Raji (cell line): Measurements from ENCODE around the gene SBF1.

Experiments
- POLR2A ChIP-seq: IDR thresholded peaks from 2 replicates; pipeline ENCODE4 v1.6.1; 2011; ENCODE audit warnings: low read depth, low read length, control low read depth; ENCODE audit not compliant: insufficient read depth

Gene SBF1

DNA sequence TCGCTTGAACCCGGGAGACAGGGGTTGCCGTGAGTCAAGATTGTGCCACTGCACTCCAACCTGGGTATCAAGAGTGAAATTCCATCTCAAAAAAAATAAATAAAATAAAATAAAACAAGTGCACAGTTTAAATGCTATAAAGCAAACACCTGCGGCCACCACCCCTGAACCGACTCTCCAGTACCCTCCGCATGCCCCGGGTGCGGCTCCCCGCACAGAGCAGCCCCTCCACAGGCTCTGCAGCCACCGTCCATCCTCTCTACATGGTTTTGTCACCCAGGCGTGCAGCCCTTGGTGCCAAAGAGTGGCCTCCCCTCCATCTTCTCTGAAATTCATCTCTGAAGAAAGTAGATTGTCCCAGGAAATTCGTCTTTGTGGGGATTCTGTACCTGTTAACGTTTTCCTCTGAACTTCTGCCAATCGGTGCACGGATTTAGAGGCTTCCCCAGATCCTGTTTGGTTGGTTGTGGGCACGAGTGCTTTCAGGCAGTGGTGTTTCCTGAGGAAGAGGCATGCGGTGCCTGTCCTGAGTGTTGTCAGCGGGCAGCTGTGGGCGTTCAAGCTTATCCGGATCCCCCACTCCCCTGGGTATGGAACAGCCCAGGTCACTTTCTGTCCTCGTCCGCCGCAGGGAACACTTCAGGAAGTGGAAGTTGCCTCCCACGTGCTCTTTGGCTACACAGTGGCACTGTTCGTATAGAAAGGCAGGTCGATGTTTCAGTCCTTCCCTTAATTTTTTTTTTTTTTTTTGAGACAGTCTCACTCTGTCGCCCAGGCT, 15.9 kb upstream of the SBF1 start:
- TF ChIP-seq POLR2A, result no peak

DNA sequence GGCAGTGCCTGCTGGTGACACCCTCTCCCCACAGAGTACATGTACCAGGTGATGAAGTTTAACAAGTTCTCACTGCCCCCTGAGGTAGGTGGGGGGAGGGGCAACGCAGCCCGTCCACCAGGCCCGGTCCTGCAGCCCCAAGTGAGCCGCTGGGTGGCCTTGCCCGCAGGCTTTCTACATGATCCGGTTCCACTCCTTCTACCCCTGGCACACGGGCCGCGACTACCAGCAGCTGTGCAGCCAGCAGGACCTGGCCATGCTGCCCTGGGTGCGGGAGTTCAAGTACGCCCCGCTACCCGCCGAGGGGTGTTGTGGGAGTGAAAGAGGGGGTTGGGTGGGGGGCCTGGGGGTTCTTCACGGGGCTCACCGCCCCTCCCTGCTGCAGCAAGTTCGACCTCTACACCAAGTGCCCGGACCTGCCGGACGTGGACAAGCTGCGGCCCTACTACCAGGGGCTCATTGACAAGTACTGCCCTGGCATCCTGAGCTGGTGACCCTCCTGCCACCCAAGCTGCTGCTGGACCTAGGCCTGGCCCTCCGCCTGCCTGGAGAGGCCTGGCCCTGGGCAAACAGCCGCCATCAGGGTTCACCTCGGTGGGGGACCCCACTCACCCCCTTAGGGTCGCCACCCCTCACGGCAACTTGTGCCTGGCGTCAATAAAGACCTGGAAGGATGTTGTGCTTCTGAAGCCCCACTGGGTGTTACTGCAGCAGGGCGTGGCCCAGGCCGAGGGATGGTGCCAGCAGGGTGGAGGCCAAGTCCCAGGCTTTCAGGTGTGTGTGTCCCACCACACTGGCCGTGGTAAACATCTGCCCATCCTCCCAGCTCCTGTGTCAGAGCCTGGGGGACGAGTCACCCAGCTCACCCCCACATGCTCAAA, 14.8 kb upstream of the SBF1 start:
- TF ChIP-seq POLR2A, result no peak

DNA sequence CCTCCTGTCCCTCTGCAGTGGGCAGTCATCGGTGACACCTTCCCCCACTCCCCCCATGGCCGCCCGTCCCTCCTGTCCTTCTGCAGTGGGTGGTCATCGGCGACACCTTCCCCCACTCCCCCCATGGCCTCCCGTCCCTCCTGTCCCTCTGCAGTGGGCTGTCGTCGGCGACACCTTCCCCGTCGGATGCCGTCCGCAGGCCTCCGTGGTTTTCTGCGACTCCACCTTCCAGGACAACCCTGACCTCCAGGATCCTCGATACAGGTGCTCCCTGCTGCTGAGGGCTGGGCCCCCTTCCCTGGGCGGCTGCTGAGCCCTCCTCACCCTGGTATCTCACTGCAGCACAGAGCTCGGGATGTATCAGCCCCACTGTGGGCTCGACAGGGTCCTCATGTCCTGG, 14.1 kb upstream of the SBF1 start:
- no peak for TF ChIP-seq POLR2A

DNA sequence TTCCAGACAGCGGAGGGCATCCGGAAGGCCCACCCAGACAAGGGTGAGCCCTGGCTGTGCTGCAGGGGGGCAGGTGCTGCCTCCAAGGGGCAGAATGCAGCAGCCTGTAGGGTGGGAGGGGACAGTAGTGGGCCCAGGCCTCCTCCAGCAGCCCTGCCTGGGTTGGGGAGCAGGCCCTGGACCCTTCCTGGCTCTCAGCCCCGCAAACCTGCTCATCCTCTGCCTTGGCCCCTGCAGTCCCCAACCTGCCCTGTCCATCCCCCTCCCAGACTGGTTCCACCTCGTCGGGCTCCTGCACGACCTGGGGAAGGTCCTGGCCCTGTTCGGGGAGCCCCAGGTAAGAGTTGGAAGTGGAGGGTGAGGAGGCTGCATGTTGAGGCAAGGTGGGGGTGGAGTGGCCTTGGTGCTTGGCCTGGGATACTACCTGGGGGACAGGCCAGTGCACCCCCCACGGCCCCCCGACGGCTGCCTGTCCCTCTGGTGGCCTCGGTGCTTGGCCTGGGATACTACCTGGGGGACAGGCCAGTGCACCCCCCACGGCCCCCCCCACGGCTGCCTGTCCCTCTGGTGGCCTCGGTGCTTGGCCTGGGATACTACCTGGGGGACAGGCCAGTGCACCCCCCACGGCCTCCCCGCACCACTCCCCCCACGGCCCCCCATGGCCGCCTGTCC, 13.3 kb upstream of the SBF1 start:
- TF ChIP-seq POLR2A, result no peak

DNA sequence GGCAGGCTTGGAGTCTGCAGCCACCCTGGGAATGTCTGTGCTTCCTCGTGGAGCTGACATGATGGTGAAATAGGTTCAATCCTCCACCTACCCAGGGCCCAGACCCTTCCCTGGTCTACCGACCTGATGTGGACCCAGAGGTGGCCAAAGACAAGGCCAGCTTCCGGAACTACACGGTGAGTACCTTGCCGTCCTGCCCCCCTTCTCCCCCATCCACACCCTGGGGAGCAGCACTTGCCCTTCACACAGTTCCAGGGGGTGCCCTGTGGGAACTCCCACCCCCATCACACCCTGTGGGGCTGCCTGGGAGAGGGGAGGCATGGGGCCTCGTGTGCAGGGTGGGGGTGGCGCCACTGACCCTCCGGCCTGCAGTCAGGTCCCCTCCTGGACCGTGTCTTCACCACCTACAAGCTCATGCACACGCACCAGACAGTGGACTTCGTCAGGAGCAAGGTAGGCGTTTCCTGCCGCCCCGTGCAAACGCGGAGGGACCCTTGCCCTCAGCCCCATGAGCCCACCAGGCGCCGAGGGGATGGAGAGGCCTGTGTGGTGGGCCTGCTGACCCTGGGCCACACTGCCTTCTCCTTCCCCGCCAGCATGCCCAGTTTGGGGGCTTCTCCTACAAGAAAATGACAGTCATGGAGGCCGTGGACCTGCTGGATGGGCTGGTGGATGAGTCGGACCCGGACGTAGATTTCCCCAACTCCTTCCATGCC, 12.6 kb upstream of the SBF1 start:
- TF ChIP-seq POLR2A, result no peak

DNA sequence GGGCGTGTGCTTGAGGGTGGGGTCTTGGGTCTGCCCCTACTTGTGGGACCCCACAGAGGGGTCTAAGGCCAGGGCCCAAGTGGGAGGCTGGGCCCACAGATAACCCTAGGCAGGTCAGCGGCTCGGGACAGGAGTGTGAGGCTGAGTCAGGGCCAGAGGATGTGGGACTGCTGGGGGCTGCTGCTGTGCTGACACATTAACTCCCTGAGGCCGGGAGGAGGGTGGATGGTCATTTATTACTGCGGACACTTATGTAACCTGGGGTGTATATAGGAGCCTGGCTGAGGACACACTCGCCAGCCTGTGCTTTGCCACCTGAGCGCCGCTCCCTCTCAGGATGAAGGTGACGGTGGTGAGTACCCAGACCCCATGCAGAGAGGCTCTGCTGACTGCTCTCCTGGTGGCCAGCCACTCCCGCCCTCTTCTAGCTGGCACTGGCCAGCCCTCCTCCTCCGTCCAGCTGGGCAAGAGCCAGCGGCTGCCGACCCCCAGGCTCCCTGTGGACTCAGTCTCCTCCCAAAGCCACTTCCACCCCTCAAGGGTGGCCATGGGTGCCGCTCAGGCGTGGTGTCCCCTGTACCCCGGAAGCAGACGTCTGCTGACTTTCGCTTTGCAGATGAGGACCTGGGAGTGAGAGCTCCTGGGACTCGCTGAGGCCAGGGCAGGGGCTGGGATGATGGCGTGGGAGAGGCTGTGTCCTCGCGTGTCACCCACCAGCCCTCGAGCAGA, 11.9 kb upstream of the SBF1 start, which contains the start of gene MIOX:
Gene MIOX (plus strand): TSS at position 299 of the 729 bp plus-strand sequence. CDS start 39 bp downstream, at position 338.
- no peak for TF ChIP-seq POLR2A

DNA sequence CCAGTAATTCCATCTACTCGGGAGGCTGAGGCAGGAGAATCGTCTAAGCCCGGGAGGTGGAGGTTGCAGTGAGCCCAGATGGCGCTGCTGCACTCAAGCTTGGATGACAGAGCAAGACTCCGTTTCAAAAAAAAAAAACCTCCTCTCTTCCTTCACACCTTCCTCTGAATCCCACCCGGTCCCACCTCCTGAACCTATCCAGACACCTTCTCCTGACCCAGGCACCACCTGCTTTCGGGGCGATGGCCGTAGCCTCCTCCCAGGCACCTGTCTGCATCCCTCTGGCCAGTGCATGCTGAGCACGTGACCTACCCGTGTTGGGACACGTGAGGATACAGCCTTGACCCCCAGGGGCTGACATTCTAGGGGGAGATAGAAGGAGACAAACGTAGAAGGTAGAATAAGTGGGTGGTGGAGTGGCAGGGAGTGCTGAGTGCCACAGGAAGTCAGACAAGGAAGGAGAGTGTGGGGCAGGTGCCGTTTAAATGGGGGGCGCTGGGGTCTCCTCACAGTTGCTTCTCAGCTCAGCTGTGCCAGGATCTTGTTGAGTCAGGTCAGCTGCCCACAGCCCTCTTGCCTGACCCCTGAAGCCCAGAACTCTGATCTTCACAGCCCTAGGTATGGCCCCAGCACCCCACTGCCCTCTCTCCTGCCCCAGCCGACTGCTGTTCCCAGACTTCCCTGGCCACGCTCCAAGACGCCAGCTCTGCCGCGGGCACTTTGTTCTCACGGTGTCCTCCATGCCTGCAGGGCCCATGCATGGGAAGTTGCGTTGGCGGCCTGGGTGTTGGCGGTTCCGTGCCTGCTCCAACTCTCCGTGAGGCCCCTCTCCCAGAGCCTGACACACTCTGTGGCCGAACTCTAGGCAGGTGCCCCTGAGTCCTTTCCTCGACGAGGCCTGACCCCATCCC, 10.6 kb upstream of the SBF1 start:
- no peak for TF ChIP-seq POLR2A

DNA sequence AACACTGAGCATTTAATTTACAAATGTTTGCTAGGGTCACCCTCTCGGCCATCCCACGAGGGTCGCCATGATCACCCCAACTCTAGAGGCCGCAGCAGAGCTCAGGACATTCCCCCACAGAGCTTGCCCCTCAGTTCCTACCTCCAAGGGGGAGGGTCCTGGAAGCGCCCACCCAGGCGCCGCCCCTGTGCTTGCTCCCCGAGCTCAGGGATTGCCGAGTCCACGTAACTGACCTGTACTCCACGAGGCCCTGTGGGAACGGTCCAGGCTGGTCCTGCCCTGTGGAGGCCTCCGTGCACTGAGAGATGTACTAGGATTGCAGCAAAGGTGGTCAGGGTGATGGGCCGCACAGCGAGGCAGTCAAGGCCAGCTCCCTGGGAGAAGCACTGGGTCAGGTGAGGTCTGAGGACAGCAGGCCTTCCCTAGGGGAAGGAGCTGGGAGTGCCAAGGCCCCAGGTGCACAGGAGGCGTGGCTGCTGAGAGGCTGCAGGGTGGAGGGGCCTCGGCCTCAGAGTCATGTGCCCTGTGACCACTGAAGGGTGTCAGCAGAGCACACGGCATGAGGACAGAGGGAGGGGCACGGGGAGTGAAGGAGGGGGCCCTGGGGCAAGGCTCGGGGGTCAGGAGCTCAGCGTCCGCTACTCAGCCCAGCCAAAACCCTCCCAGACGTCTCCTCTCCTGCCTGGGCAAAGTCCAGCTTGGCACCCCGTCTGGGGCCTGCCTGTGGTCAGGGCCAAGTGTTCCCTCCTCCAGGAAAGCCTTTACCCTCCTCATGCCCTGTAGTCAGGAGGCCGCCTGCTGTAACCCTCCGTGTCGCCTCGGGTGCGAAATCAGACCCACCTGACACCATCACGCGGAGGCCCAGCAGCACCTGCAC, 9.4 kb upstream of the SBF1 start:
- TF ChIP-seq POLR2A, result no peak

DNA sequence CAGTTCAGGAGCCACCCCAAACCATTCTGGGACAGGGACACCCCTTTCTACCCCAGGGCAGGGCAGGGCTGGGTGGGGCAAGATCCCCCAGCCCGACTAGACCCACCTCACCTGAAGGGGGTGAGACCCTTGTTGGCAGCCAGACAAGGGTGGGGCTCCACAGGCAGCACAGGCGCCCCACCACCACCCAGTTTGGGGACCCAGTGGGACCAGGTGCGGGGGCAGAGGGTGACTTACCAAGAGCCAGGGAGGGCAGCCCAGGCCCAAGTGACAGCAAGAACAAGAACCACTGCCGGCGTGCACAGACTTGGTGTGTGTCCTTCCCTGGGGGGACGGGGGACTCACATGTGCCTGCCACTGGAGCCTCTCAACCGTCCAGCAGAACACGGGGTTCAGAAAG, 8.7 kb upstream of the SBF1 start:
- no peak for TF ChIP-seq POLR2A

DNA sequence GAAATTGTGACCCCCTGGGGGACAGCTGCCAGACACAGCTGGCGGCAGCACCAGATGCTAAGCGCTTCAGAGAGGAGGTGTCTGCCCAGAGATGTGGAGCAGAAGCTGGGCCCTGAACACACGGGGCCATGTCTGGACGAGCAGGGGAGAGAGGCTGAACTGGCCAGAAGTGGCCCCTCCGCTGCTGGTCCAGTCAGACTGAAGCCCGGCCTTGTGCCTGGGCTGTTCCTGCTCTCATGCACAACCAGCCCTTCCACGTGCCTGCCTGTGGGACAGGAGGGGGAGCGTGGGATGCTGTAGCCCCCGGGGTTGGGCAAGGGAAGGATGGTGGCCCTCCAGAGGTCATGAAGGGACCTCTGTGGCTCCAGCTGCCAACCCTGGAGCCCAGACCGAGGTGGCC, 8.3 kb upstream of the SBF1 start:
- no peak for TF ChIP-seq POLR2A

DNA sequence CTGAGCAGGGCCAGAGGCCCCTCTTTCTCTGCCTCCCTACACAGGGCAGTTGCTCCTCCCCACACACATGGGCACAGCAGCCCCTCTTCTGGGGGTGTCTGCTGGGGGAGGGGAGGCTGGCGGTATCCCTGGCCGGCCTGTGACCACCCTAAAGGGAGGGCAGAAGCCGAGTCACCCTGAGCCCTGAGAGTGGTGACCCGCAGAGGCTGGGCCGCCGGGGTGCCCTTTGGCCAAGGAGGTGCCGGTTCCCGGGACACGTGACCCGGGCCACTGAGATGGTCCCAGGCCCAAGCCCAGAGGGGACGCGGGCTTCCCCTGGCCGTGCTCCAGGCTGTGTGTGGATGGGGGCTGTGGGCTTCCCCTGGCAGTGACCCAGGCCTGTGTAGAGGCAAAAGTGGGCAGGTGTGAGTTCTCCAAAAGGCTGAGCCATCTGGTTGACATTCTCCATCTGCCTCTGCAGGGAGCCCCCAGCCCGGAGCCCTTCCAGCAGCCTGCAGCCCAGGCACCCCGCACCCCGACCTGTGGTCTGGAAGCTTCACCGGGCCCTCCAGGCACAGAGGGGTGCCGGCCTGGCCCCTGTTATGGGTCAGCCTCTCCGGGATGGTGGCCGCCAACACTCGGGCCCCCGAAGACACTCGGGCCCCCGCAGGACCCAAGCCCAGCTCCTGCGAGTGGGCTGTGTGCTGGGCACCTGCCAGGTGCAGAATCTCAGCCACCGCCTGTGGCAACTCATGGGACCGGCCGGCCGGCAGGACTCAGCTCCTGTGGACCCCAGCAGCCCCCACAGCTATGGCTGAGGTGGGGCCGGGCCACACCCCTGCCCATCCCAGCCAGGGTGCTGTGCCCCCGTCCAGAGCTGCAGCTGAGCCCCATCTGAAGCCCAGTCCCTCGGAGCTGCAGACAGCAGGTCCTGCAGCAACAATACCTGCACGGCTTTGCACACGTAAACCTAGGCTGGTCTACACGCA, 7.6 kb upstream of the SBF1 start:
- TF ChIP-seq POLR2A, result no peak

DNA sequence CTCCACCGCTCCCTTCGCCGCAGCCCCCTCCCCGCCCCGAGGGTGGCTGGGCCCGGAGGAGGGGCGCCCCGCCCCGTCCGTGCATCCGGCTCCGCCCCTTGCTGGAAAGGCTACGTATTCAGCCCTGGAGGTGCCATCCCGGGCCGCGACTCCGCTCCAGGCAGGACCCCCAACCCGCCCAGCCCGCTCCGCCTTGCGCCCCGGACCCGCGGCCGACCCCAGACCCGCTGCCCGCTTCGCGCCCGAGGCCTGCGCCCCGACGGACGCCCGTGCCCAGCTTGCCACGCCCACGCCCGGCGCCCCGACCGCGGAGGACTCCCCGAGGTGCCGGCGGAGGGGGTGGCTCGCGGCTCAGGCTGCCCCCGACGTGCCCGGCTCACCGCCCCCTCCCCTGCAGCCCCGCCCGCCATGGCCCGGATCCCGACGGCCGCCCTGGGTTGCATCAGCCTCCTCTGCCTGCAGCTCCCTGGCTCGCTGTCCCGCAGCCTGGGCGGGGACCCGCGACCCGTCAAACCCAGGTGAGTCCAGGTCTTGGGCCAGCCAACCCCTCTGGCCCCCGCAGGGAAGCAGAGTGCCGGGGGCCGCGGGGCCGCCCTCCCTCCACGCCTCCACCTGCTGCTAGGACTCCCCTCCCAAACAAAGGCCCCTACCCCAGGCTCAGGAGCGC, 6.7 kb upstream of the SBF1 start, which contains the start of gene ADM2:
Gene ADM2 (plus strand): TSS at position 104 of the 667 bp plus-strand sequence. CDS start 305 bp downstream, at position 409.
- TF ChIP-seq POLR2A, result no peak
